Dermis microvascular lymphatic vessel endothelial cell (primary cell): Measurements from ENCODE around the gene RHBDL3. TPM values are rescaled to one million over a fixed set of nuclear protein-coding genes. Genes with fewer than 3 reads are reported as not detected.
"Not testable (repeated sequence)": the region's sequence is repeated elsewhere in the genome, so short reads cannot be mapped to it uniquely, and the experiment has no call there.

Source experiments
- DNase-seq, 2 donors: peaks; one replicate each; pipeline versions ENCODE4 v3.0.0 to v3.0.0-alpha.2; 2010; ENCODE audit warnings: low read depth in 2 of 2
- total RNA-seq: library from RNA; depleted of rRNA; stranded (reverse); fragments of >200 nt; gene quantifications from 2 replicates; pipeline ENCODE4 v1.2.1, GENCODE V29; 2014

Gene RHBDL3
- under 0.01 and 0.13 TPM in 2 replicates for total RNA-seq

GRCh38 chr17:32265192-32265923 lies at the start of gene RHBDL3:
Gene RHBDL3, plus strand, starts transcription at chr17:32265832. Its CDS starts 358 bp downstream, at chr17:32266190.
- DNase-seq, result no peak

DNA sequence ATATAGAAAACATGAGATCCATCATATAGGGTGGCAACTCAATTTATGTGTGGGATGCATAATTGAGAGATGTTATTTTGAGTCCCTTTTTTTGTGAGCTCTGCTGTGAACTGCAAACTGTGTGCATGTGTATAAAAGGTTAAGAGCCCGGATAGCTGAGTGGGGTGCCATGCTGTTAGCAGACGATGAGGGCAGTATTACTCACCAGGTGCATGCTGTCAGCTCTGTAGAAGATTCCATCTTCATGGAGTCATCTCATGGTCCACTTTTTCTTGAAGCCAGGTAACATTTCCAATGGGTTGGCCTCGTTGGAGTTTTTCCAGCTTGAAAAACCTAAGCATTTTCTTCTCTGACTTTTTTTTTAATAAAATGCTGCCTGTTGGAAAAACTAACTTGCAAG lies 43.0 kb upstream of the RHBDL3 start:
- no peak for DNase-seq

DNA sequence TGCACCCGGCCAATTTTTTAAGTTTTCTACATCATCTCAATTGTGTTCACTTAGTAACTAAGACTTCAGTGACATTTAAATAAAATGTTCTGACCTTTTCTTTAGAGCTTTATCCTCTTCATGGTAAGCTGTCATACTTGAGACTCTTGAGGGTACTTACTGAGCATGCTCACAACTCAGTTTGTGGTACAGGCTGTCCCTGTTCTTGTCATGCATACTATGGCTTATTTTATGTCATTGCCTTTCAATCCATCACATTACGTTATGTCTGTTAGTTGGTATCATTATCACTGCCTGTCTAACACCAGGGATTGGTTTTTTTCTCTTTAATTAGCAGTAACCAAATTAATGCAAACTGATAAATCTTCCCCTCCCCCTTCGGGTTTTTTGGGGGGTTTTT lies 41.9 kb upstream of the RHBDL3 start:
- DNase-seq, result no peak

GRCh38 chr17:32226886-32227285 lies 38.7 kb upstream of the RHBDL3 start:
- DNase-seq, result no peak

DNA sequence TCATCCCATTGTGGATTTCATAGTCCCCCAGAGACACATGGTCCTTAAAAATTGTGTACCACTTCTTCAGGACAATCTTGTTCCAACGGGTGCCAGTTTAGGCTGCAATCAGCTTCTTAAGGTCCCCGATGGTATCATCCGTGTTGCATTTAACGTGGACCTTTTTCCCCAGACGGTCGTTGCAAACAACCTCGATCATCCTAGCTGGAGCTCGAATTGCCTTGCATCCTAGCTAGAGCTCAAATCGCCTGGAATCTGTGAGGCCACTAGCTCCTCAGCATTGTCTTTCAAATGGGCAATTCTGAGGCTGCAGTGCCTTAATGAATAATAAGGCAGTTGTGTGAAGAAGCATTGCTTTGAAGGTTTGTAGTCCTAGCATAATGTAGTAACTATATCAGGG lies 37.7 kb upstream of the RHBDL3 start:
- no peak for DNase-seq

- no peak for DNase-seq
Observed at GRCh38 chr17:32235588-32235987, 30.0 kb upstream of the RHBDL3 start.

DNA sequence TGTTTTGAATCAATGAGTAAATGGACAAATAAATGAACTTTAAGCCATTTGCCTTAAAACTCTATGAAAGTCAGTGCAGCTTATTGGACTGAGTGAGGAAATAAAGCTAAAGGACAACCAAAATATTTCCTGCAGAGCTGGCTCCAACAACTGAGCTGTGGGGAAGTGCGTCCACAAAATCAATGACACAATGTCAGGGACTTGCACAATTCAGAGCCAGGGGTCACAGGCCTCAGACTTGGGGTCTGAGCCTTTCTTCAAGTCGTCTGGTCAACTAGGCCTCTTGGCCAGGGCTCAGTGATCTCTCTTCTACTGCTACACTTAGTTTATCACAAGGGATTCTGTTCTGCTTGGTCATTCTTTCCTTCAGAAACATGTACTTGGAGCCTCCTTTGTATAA lies 26.2 kb upstream of the RHBDL3 start:
- DNase-seq, result no peak

GRCh38 chr17:32240750-32241149 lies 24.9 kb upstream of the RHBDL3 start:
- no peak for DNase-seq

DNA sequence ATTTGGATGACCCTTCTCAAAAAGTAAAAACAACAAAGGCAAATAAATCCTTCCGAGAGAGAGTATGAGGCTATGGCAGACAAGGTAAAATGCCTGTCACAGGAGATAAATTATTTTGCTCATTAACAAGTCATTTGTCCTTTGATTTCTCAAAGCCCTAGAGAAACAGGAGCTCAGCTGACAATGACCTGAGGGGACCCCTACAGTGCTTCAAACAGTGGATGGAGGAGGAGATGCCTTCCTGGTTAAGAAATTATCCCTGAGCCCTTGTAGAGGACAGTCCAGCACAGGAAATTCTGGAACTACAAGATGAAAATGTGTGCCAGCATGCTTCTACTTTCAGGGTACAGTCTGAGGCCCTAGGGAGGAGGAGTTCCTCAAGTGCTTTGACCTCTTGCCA lies 24.0 kb upstream of the RHBDL3 start:
- DNase-seq, result no peak

DNA sequence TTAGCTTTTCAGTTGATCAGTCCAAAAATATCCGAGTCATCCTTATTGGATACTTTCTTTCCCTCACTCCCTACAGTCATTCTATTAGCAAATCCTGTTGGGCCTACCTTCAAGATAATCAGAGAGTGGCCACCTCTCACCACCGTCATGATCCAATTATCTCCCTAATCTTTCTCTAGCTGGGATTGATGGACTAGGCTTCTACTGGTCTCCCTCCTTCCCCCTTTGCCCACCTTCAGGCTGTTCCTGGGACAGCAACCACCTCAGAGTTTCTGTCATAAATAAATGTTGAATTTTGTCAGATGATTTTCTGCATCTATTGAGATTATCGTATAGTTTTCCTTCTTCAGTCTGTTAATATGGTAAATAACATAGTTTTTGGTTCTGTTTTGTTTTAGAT lies 16.2 kb upstream of the RHBDL3 start:
- DNase-seq, result no peak

GRCh38 chr17:32253117-32253611 lies 12.5 kb upstream of the RHBDL3 start:
- DNase-seq, result peak; percentile 54 to 76

DNA sequence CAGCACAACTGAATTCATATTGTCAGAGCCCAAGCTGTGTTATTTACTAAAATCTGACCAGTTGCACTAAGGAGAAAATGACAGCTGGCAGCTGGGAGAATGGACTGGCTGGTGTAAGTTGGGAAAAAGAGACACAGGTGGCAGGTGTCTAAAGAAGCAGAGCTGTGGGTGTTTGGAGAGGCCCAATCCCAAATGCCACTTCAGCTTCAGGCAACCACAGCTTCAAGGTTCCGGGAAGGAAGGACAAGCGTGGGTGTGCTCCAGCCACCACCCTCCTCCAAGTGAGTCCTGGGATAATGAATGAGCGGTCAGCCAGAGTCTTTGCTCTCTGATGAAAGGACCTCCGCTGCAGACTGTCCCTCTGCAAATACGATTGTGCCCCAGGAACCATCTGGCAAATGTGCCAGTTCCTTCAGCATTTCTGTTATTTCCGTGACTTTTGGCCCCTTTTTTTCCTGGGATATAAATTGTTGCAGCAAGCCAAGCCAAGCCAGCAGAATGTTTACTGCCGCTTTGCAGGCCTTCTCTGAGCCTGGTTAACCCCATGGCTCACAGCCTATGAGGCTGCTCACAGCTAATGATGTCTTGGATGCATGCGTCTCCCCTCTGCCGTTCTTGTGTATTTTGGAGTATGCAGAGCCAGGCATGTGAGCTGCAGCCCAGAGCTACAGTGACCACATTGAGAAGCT lies 9.5 kb upstream of the RHBDL3 start:
- no peak for DNase-seq

DNA sequence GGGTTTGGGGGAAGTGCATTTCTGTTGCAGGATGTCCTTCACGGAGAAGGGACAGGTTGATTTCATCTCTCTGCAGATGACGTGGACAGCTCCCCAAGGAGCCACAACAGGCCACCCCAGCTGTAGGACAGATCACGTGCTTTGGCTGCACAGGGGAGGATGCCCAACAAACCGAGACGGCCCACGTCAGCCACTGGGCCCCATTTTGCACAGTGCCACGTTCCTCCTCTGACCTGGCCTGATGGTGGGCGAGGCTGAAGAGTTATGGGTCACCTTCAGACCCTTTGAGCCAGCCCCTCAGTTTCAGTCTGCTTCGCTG lies 9.0 kb upstream of the RHBDL3 start:
- no peak for DNase-seq

- DNase-seq, result no peak
Observed at GRCh38 chr17:32258383-32259140, 7.1 kb upstream of the RHBDL3 start.

- peak in 1 of 2 donors; percentile 22 for DNase-seq
Observed at GRCh38 chr17:32259586-32259985, 6.0 kb upstream of the RHBDL3 start.

- DNase-seq, result peak in 1 of 2 donors; percentile 19
Observed at GRCh38 chr17:32261417-32261736, 4.3 kb upstream of the RHBDL3 start.

DNA sequence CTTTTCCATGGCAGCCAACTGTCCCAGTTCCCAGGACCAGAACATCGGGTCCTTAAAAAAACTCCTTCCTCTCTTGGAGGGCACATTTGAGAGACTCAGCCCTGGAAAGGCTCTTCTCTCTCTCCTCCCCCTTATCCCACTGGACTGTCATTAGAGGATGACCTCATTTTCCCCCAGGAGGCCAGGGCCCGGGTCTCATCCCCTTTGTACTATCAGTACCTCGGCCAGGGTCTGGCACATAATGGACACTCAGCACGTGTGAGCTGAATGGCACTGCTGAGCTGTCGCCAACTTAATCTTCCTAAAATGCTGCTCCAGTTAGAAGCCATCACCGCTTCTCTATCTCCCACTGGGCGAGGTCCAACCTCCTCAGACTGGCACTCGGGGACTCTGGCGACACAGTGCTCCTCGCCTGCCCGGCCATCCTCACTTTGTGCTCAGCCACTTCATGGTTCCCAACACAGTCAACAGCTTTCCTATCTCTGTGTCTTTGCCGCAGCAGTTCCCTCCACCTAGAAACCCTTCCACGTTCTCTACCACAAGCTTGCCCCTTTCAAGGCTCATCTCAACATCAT lies 3.6 kb upstream of the RHBDL3 start:
- DNase-seq, result no peak

DNA sequence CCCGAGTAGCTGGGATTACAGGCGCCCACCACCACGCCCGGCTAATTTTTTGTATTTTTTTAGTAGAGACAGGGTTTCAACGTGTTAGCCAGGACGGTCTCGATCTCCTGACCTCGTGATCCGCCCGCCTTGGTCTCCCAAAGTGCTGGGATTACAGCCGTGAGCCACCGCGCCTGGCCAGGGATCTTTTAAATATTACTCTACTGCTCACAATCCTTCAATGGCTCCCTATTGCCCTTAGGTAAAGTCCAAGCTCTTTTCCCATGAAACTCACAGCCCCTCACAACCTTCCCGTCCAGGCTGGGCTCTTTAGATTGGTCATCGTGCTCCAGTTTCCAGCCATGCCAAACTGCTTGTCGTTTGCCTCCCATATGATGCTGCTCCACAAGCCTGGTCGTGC lies 2.1 kb upstream of the RHBDL3 start:
- DNase-seq, result not testable (repeated sequence)

GRCh38 chr17:32264140-32264799 lies 1.4 kb upstream of the RHBDL3 start:
- DNase-seq, result no peak

- DNase-seq, result no peak
Observed at GRCh38 chr17:32264823-32265191, 825 bp upstream of the RHBDL3 start.

- DNase-seq, result no peak
Observed at GRCh38 chr17:32266051-32266388, 388 bp downstream of the RHBDL3 start.
